GM12878 (cell line): Measurements from ENCODE around the gene PLVAP. TPM values are rescaled to one million over a fixed set of nuclear protein-coding genes. Genes with fewer than 3 reads are reported as not detected.

Experiments used
- ATAC-seq: fragments of 200-7000 bp; cut with Tn5 transposase; 3 replicates; pipeline ENCODE4 v1.9.1; 2020; ENCODE audit warnings: mild to moderate bottlenecking, moderate library complexity
- BruUV-seq: library from RNA; stranded (reverse); fragments of 400-500 nt; replicated peaks from 2 replicates; lab custom pipeline; 2021; lab: Mats Ljungman, UMichigan
- CTCF ChIA-PET: fragments of 300-600 bp; sonication (Branson Sonifier 250); formaldehyde crosslinking; extraction: SDS; loops from one replicate; lab custom pipeline; 2021; ENCODE audit warnings: inconsistent platforms; lab: Yijun Ruan, JAX
- POLR2A ChIA-PET: fragments of 350-600 bp; formaldehyde crosslinking; extraction: SDS; loops from one replicate; lab custom pipeline; 2021; ENCODE audit warnings: inconsistent platforms; lab: Charles Lee
- RAD21 ChIA-PET: fragments of 300-600 bp; sonication (Branson Sonifier 250); formaldehyde crosslinking; loops from one replicate; lab custom pipeline; 2023; ENCODE audit warnings: antibody characterized with exemption; ENCODE audit not compliant: unreplicated experiment; lab: Charles Lee
- SMC1A ChIA-PET: fragments of 300-600 bp; sonication (Branson Sonifier 250); formaldehyde crosslinking; loops from one replicate; lab custom pipeline; 2023; ENCODE audit not compliant: unreplicated experiment, uncharacterized antibody; lab: Charles Lee
- DNase-seq: peaks from one replicate; pipeline ENCODE4 v3.0.0-alpha.2; 2011; ENCODE audit warnings: low read depth, low spot score
- FAIRE-seq: peaks from 3 replicates; lab custom pipeline; 2011; peaks lifted over from hg19 to GRCh38; lab: Jason Lieb, UNC
- H2AFZ ChIP-seq: 2 replicates; pipeline ENCODE4 v1.6.0; 2011; ENCODE audit warnings: low read depth, low read length, control low read depth; ENCODE audit not compliant: control insufficient read depth
- H3K27ac ChIP-seq: 2 replicates; pipeline ENCODE4 v1.5.1; 2011; ENCODE audit warnings: control low read depth; ENCODE audit not compliant: control insufficient read depth, insufficient read depth
- H3K27me3 ChIP-seq, 2 experiments: replicated peaks in 1 of 2; 2 replicates each; pipeline versions ENCODE4 v1.6.0 to v1.6.1; 2011; ENCODE audit warnings: low read length in 1 of 2; ENCODE audit not compliant: control insufficient read depth in 2 of 2, insufficient read depth in 2 of 2
- H3K36me3 ChIP-seq, 2 experiments: 2 replicates each; pipeline ENCODE4 v1.5.1; 2011; ENCODE audit warnings: low read length in 1 of 2; ENCODE audit not compliant: control insufficient read depth in 2 of 2, insufficient read depth in 2 of 2
- H3K4me1 ChIP-seq: 2 replicates; pipeline ENCODE4 v1.6.1; 2011; ENCODE audit warnings: mild to moderate bottlenecking, low read length, moderate library complexity, mixed read lengths; ENCODE audit not compliant: control insufficient read depth, insufficient read depth
- H3K4me2 ChIP-seq: 2 replicates; pipeline ENCODE4 v1.6.0; 2011; ENCODE audit warnings: control low read depth; ENCODE audit not compliant: control insufficient read depth, insufficient read depth
- H3K4me3 ChIP-seq: fragments of 200-600 bp; sonication (generic); 2 replicates; pipeline ENCODE4 v1.5.1; 2016
- H3K79me2 ChIP-seq: 2 replicates; pipeline ENCODE4 v1.6.0; 2011; ENCODE audit warnings: low read length; ENCODE audit not compliant: control insufficient read depth, insufficient read depth
- H3K9ac ChIP-seq: 2 replicates; pipeline ENCODE4 v1.8.0; 2011; ENCODE audit warnings: low read length, control low read depth, mixed read lengths; ENCODE audit not compliant: control insufficient read depth, insufficient read depth
- H3K9me3 ChIP-seq: replicated peaks from 3 replicates; pipeline ENCODE4 v1.5.1; 2011; ENCODE audit warnings: mild to moderate bottlenecking, low read length; ENCODE audit not compliant: control insufficient read depth, insufficient read depth
- H4K20me1 ChIP-seq: 2 replicates; pipeline ENCODE4 v1.6.0; 2011; ENCODE audit not compliant: control insufficient read depth, insufficient read depth
- BHLHE40 ChIP-seq, 2 experiments: fragments of 450-650 bp in 1 of 2; IDR thresholded peaks; 2 replicates each; pipeline ENCODE4 v1.6.1; 2011 to 2017; ENCODE audit warnings: low read depth in 2 of 2, borderline replicate concordance in 1 of 2, improper control_type of control experiment in 1 of 2, low read length in 1 of 2, mild to moderate bottlenecking in 1 of 2
- CREB1 ChIP-seq: IDR thresholded peaks from 2 replicates; pipeline ENCODE4 v1.6.1; 2012; ENCODE audit warnings: low read depth, mild to moderate bottlenecking, inconsistent platforms
- DPF2 ChIP-seq: fragments of 450-650 bp; IDR thresholded peaks from 2 replicates; pipeline ENCODE4 v1.6.1; 2017; ENCODE audit warnings: mild to moderate bottlenecking
- ELK1 ChIP-seq: IDR thresholded peaks from 2 replicates; pipeline ENCODE4 v1.6.1; 2012; ENCODE audit warnings: low read depth, low read length, improper control_type of control experiment
- ETV6 ChIP-seq, 2 experiments: fragments of 450-650 bp in 1 of 2; IDR thresholded peaks in 1 of 2; conservative IDR thresholded peaks in 1 of 2; 2 replicates each; pipeline ENCODE4 v1.6.1; 2014; ENCODE audit warnings: antibody characterized with exemption in 1 of 2, borderline replicate concordance in 1 of 2, low read depth in 1 of 2, mild to moderate bottlenecking in 1 of 2, moderate library complexity in 1 of 2
- FOXK2 ChIP-seq: fragments of 450-650 bp; IDR thresholded peaks from 2 replicates; pipeline ENCODE4 v1.6.1; 2017; ENCODE audit warnings: mild to moderate bottlenecking, moderate library complexity
- GABPA ChIP-seq: IDR thresholded peaks from 2 replicates; pipeline ENCODE4 v1.6.1; 2014; ENCODE audit warnings: antibody characterized with exemption, low read depth, mild to moderate bottlenecking, inconsistent platforms
- GATAD2B ChIP-seq: fragments of 450-650 bp; conservative IDR thresholded peaks from 2 replicates; pipeline ENCODE4 v1.6.1; 2017; ENCODE audit warnings: low read depth, mild to moderate bottlenecking, moderate library complexity
- HCFC1 ChIP-seq: fragments of 150-350 bp; IDR thresholded peaks from 2 replicates; pipeline ENCODE4 v1.6.1; 2014; ENCODE audit warnings: low read length
- LARP7 ChIP-seq: fragments of 450-650 bp; IDR thresholded peaks from 2 replicates; pipeline ENCODE4 v1.6.1; 2017; ENCODE audit warnings: mild to moderate bottlenecking
- NFIC ChIP-seq: IDR thresholded peaks from 2 replicates; pipeline ENCODE4 v1.6.1; 2012; ENCODE audit warnings: low read depth, mild to moderate bottlenecking, inconsistent platforms, low read length, moderate library complexity
- PAX5 ChIP-seq: IDR thresholded peaks from 2 replicates; pipeline ENCODE4 v1.6.1; 2011; ENCODE audit warnings: low read depth, low read length, borderline replicate concordance
- RAD21 ChIP-seq: IDR thresholded peaks from 2 replicates; pipeline ENCODE4 v1.6.1; 2011; ENCODE audit warnings: mild to moderate bottlenecking, low read depth, low read length, moderate library complexity; ENCODE audit not compliant: insufficient read depth
- SMC3 ChIP-seq: IDR thresholded peaks from 2 replicates; pipeline ENCODE4 v1.6.1; 2011; ENCODE audit warnings: low read length, improper control_type of control experiment, borderline replicate concordance
- STAT3 ChIP-seq: IDR thresholded peaks from 2 replicates; pipeline ENCODE4 v1.6.1; 2011; ENCODE audit warnings: low read depth, low read length, improper control_type of control experiment
- TCF12 ChIP-seq: IDR thresholded peaks from 2 replicates; pipeline ENCODE4 v1.6.1; 2011; ENCODE audit warnings: low read depth, mild to moderate bottlenecking, low read length
- YY1 ChIP-seq: IDR thresholded peaks from 2 replicates; pipeline ENCODE4 v1.6.1; 2011; ENCODE audit warnings: low read depth, mild to moderate bottlenecking, low read length
- whole genome bisulfite sequencing: methylation state at CpG from one replicate; pipeline ENCODE4 v1.1.6; 2016; ENCODE audit warnings: low lambda C conversion rate; ENCODE audit not compliant: insufficient replicate concordance, insufficient coverage; ENCODE audit errors: missing lambda C conversion rate; 5-methylcytosine and 5-hydroxymethylcytosine counted together
- in situ Hi-C: fragments of 300-500 bp; cut with MboI; formaldehyde crosslinking; loops from 9 replicates; pipeline ENCODE4 v1.14.3; 2018; ENCODE audit warnings: mixed read lengths
- intact Hi-C: fragments of 100-400 bp; cut with micrococcal nuclease; formaldehyde crosslinking; loops from one replicate; pipeline ENCODE4 v1.14.2; 2022; ENCODE audit not compliant: unreplicated experiment
- polyA plus RNA-seq, 11 experiments: library from polyadenylated mRNA; depleted of rRNA in 4 of 11; unstranded in 6 of 11; stranded (reverse) in 5 of 11; fragments of >200 nt; fragmentation: Nextera tagmentation in 4 of 11; fragmentation: Illumina TruSeq in 1 of 11; extraction: Ambion mirVana in 4 of 11; extraction: Trizol in 1 of 11; gene quantifications; 1 replicate in 1 of 11; 2 replicates in 10 of 11; pipeline versions ENCODE4 v1.2.1 to v1.2.3, GENCODE V29; 2011 to 2016; ENCODE audit warnings: inconsistent platforms in 2 of 11, missing spikeins in 2 of 11, low read depth in 1 of 11
- total RNA-seq, 4 experiments: library from RNA; depleted of rRNA in 3 of 4; stranded (reverse); fragments of >200 nt in 3 of 4; fragmentation: Illumina TruSeq in 1 of 4; extraction: Trizol in 1 of 4; gene quantifications; 2 replicates each; pipeline versions ENCODE4 v1.2.1 to v1.2.3, GENCODE V29; 2013 to 2021
- TF ChIP-seq, protein P1 (sequence below), 3 experiments: IDR thresholded peaks in 2 of 3; conservative IDR thresholded peaks in 1 of 3; 2 replicates each; pipeline ENCODE4 v1.5.1; 2011; ENCODE audit warnings: low read depth in 3 of 3, low read length in 3 of 3, mild to moderate bottlenecking in 3 of 3, control low read depth in 2 of 3, moderate library complexity in 2 of 3, inconsistent platforms in 1 of 3, mixed read lengths in 1 of 3; ENCODE audit not compliant: control insufficient read depth in 2 of 3, insufficient read depth in 1 of 3; ENCODE audit errors: extremely low read depth in 1 of 3
- TF ChIP-seq, protein P2 (sequence below): fragments of 450-650 bp; IDR thresholded peaks from 2 replicates; pipeline ENCODE4 v1.6.1; 2017; ENCODE audit warnings: borderline replicate concordance

PLVAP gene
- total and polyA plus RNA-seq, 10 of the 15 experiments (the other 5 are each of a cell fraction or from before 2014, with no cell fraction given): 0.03 to 0.54 (median 0.06) TPM; not detected in 4

GRCh38 chr19:17385878-17386611 lies 8.9 kb upstream of the PLVAP start:
- Histone ChIP-seq H3K9me3 (no peaks in the 10 kb centered on the region; the same call in 1 of the 3 replicates), H3K27me3 (peaks cover 2 to 3% of the 10 kb centered on the region in 2 experiments; a peak in 3 of 4 replicates), H3K36me3 (no peaks in the 10 kb centered on the region), H3K4me3 (no peak overlapping the region), H3K4me2 (no peak overlapping the region), H2AFZ (no peak overlapping the region), H3K27ac (no peak overlapping the region), H3K9ac (no peak overlapping the region), H4K20me1 (no peaks in the 10 kb centered on the region), H3K4me1 (peaks cover 11% of the 10 kb centered on the region), H3K79me2 (no peaks in the 10 kb centered on the region)
- ChIA-PET SMC1A (interaction anchor here (0.6 to 7.5 kb wide), 10 partner anchors 15 to 686 kb away, joined by 3 to 69 read pairs (median 4); no protein-coding TSS in a partner anchor), RAD21 (interaction anchor here (0.6 to 2.2 kb wide), 12 partner anchors 11 to 636 kb away, joined by 3 to 32 read pairs (median 6); partner anchors contain the start of genes BABAM1 and DDA1), POLR2A (interaction anchor here (0.7 to 1.8 kb wide), 4 partner anchors 39 to 105 kb away, joined by 3 to 6 read pairs (median 3); no protein-coding TSS in a partner anchor), CTCF (interaction anchor here (0.6 to 9.4 kb wide), 27 partner anchors 9 to 753 kb away, joined by 3 to 170 read pairs (median 6); partner anchors contain the start of genes BST2, CCDC194, DDA1 and MRPL34)
- BruUV-seq: no TSS peak
- WGBS: 34% methylated on average over 20 of the region's 20 CpGs
- FAIRE-seq (no peak), DNase-seq (no peak), ATAC-seq (peak; percentile 78)
- in situ Hi-C loops (loop anchor here (5.0 kb wide), 2 partner anchors 39 to 94 kb away; no protein-coding TSS in a partner anchor), intact Hi-C loops (loop anchor here (1.0 kb wide), 1 partner anchor 40 kb away; no protein-coding TSS in a partner anchor)
- TF ChIP-seq YY1 (peak; percentile 70), BHLHE40 (IDR thresholded peaks at IDR 0.05; ENCODE audit: borderline replicate concordance in 1 of 2, low read depth in 2 of 2, low read length in 1 of 2) (0 out of 4 replicates have a peak, but pooled peaks of 1 of the 2 experiments have one; percentile 5), ELK1 (0 out of 2 replicates have a peak, but pooled peaks have one; percentile 18), HCFC1 (no peak), LARP7 (no peak), ETV6 (conservative IDR thresholded peaks at IDR 0.05 in 1 of 2, IDR thresholded peaks at IDR 0.05 in 1 of 2; ENCODE audit: borderline replicate concordance in 1 of 2, low read depth in 1 of 2) (no peak), NFIC (no peak), CREB1 (no peak), RAD21 (peak; percentile 92), TCF12 (0 out of 2 replicates have a peak, but pooled peaks have one; percentile 27), DPF2 (no peak), STAT3 (no peak), GATAD2B (peak; percentile 63), GABPA (no peak), FOXK2 (no peak), PAX5 (no peak), SMC3 (peak; percentile 93)
- TF ChIP-seq, protein P1, sequence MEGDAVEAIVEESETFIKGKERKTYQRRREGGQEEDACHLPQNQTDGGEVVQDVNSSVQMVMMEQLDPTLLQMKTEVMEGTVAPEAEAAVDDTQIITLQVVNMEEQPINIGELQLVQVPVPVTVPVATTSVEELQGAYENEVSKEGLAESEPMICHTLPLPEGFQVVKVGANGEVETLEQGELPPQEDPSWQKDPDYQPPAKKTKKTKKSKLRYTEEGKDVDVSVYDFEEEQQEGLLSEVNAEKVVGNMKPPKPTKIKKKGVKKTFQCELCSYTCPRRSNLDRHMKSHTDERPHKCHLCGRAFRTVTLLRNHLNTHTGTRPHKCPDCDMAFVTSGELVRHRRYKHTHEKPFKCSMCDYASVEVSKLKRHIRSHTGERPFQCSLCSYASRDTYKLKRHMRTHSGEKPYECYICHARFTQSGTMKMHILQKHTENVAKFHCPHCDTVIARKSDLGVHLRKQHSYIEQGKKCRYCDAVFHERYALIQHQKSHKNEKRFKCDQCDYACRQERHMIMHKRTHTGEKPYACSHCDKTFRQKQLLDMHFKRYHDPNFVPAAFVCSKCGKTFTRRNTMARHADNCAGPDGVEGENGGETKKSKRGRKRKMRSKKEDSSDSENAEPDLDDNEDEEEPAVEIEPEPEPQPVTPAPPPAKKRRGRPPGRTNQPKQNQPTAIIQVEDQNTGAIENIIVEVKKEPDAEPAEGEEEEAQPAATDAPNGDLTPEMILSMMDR (IDR thresholded peaks at IDR 0.05 in 2 of 3, conservative IDR thresholded peaks at IDR 0.05 in 1 of 3; ENCODE audit: control insufficient read depth in 2 of 3, extremely low read depth in 1 of 3, insufficient read depth in 1 of 3, low read depth in 3 of 3, low read length in 3 of 3): peak; percentile 92 to 99 (median 94)
- TF ChIP-seq, protein P2, sequence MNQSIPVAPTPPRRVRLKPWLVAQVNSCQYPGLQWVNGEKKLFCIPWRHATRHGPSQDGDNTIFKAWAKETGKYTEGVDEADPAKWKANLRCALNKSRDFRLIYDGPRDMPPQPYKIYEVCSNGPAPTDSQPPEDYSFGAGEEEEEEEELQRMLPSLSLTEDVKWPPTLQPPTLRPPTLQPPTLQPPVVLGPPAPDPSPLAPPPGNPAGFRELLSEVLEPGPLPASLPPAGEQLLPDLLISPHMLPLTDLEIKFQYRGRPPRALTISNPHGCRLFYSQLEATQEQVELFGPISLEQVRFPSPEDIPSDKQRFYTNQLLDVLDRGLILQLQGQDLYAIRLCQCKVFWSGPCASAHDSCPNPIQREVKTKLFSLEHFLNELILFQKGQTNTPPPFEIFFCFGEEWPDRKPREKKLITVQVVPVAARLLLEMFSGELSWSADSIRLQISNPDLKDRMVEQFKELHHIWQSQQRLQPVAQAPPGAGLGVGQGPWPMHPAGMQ: no peak
